OCI-LY7 (cell line): ENCODE results near the gene SLC2A4RG. TPM values are rescaled to one million over a fixed set of nuclear protein-coding genes. Genes with fewer than 3 reads are reported as not detected.

Experiments used
- BruUV-seq: library from RNA; stranded (reverse); fragments of 400-500 nt; replicated peaks from 2 replicates; lab custom pipeline; 2021; lab: Mats Ljungman, UMichigan
- CTCF ChIA-PET: fragments of 300-600 bp; sonication (Branson Sonifier 250); formaldehyde crosslinking; loops from one replicate; lab custom pipeline; 2022; ENCODE audit warnings: antibody characterized with exemption; ENCODE audit not compliant: unreplicated experiment; lab: Charles Lee
- POLR2A ChIA-PET: fragments of 300-600 bp; sonication (Branson Sonifier 250); formaldehyde crosslinking; loops from one replicate; lab custom pipeline; 2022; ENCODE audit warnings: antibody characterized with exemption; lab: Charles Lee
- DNase-seq: peaks from one replicate; pipeline ENCODE4 v3.0.0-alpha.2; 2015; ENCODE audit warnings: low spot score
- H2AFZ ChIP-seq: fragments of 200-600 bp; sonication (generic), shearing (Covaris generic); 2 replicates; pipeline ENCODE4 v1.6.1; 2014; ENCODE audit warnings: mild to moderate bottlenecking, antibody characterized with exemption, low read length, moderate library complexity
- H3K27ac ChIP-seq: fragments of 200-600 bp; sonication (generic); 2 replicates; pipeline ENCODE4 v1.5.1; 2014; ENCODE audit warnings: mixed run types, low read depth, mild to moderate bottlenecking, moderate library complexity, low read length, inconsistent platforms; ENCODE audit not compliant: poor library complexity, severe bottlenecking
- H3K36me3 ChIP-seq: fragments of 200-600 bp; sonication (generic); 2 replicates; pipeline ENCODE4 v1.6.1; 2014; ENCODE audit warnings: mild to moderate bottlenecking, antibody characterized with exemption, low read length, moderate library complexity, mixed read lengths; ENCODE audit not compliant: insufficient read depth
- H3K4me1 ChIP-seq: fragments of 200-600 bp; sonication (generic); 2 replicates; pipeline ENCODE4 v1.5.1; 2014; ENCODE audit warnings: mild to moderate bottlenecking, low read length; ENCODE audit not compliant: insufficient read depth, poor library complexity, severe bottlenecking
- H3K4me2 ChIP-seq: fragments of 200-600 bp; sonication (generic); 2 replicates; pipeline ENCODE4 v1.6.1; 2014; ENCODE audit warnings: mild to moderate bottlenecking, low read length
- H3K4me3 ChIP-seq: fragments of 200-600 bp; sonication (generic); 2 replicates; pipeline ENCODE4 v1.5.1; 2014; ENCODE audit warnings: mild to moderate bottlenecking, low read depth, low read length; ENCODE audit not compliant: poor library complexity, severe bottlenecking
- H3K79me2 ChIP-seq: fragments of 200-600 bp; sonication (generic); 2 replicates; pipeline ENCODE4 v1.6.1; 2016; ENCODE audit warnings: low read depth, mild to moderate bottlenecking, low read length, moderate library complexity, mixed read lengths; ENCODE audit not compliant: insufficient read depth
- H3K9me2 ChIP-seq: fragments of 200-600 bp; sonication (generic); 2 replicates; pipeline ENCODE4 v1.6.1; 2016; ENCODE audit warnings: mild to moderate bottlenecking, low read length, mixed read lengths; ENCODE audit not compliant: insufficient read depth
- H3K9me3 ChIP-seq: fragments of 200-600 bp; sonication (generic); 2 replicates; pipeline ENCODE4 v1.6.1; 2014; ENCODE audit warnings: mild to moderate bottlenecking, mixed run types, low read length, mixed read lengths
- H4K20me1 ChIP-seq: fragments of 200-600 bp; sonication (generic); 2 replicates; pipeline ENCODE4 v1.6.1; 2014; ENCODE audit warnings: mild to moderate bottlenecking, antibody characterized with exemption, low read length, moderate library complexity, mixed read lengths; ENCODE audit not compliant: insufficient read depth
- CTCF ChIP-seq: fragments of 200-600 bp; sonication (generic); conservative IDR thresholded peaks from 2 replicates; pipeline ENCODE4 v1.5.1; 2014; ENCODE audit warnings: mild to moderate bottlenecking, antibody characterized with exemption, low read length, moderate library complexity, mixed read lengths
- EZH2phosphoT487 ChIP-seq: fragments of 200-600 bp; sonication (generic); IDR thresholded peaks from 2 replicates; pipeline ENCODE4 v1.6.1; 2018; ENCODE audit warnings: low read depth, borderline replicate concordance, mild to moderate bottlenecking, mixed run types, antibody characterized with exemption, low read length, moderate library complexity, mixed read lengths
- intact Hi-C: fragments of 100-400 bp; cut with micrococcal nuclease; formaldehyde crosslinking; loops from one replicate; pipeline ENCODE4 v1.10.0; 2022; ENCODE audit not compliant: unreplicated experiment
- total RNA-seq, 2 experiments: library from RNA; depleted of rRNA in 1 of 2; stranded (reverse); fragments of >200 nt in 1 of 2; shearing (Covaris generic) in 1 of 2; gene quantifications; 2 replicates each; pipeline ENCODE4 v1.2.3, GENCODE V29; 2014 to 2022

SLC2A4RG gene
- total RNA-seq, 2 experiments from 2014 or later: 77.9 to 113 TPM

DNA sequence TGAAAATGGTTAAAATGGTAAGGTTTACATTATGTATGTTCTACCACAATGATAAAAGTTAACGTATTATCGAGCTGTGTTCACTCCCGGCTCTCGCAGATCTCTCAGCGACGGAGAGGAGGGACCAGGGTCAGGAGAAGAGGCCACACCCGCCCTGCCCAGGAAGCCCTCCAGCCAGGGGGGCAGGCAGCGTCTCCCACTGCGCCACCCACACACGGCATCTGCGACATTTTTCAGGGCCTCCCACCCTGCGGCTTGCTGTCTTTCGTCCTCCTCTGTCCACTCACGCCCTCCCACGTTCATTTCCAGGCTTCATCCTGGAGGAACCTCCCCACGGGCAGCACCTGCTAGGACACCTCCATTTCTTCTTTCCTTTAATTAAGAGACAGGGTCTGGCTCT lies 48.2 kb downstream of the SLC2A4RG start:
- peak overlapping the region; percentile 50; the same call in 1 of the 2 replicates for H3K4me2 ChIP-seq
- no peaks in the 10 kb centered on the region for H4K20me1 ChIP-seq
- H3K4me3 ChIP-seq: no peak overlapping the region
- intact Hi-C loops: loop anchor here (2.0 to 5.0 kb wide), 3 partner anchors 77 to 187 kb away; partner anchors contain the start of genes ARFRP1, TPD52L2 and ZGPAT
- H3K9me3 ChIP-seq: no peaks in the 10 kb centered on the region
- no peaks in the 10 kb centered on the region for H3K36me3 ChIP-seq
- TF ChIP-seq EZH2phosphoT487 (no peak), CTCF (no peak)
- H3K79me2 ChIP-seq: no peaks in the 10 kb centered on the region
- H3K4me1 ChIP-seq: peaks cover 25% of the 10 kb centered on the region
- H2AFZ ChIP-seq: peak overlapping the region; percentile 59; the same call in 1 of the 2 replicates
- ChIA-PET CTCF (interaction anchor here (0.6 to 1.0 kb wide), 2 partner anchors 80 to 249 kb away, joined by 3 to 10 read pairs; partner anchors contain the start of genes ARFRP1 and ZGPAT), POLR2A (no interaction called here)
- DNase-seq: no peak
- no TSS peak for BruUV-seq
- H3K27ac ChIP-seq: peak overlapping the region; percentile 21
- H3K9me2 ChIP-seq: no peaks in the 10 kb centered on the region

DNA sequence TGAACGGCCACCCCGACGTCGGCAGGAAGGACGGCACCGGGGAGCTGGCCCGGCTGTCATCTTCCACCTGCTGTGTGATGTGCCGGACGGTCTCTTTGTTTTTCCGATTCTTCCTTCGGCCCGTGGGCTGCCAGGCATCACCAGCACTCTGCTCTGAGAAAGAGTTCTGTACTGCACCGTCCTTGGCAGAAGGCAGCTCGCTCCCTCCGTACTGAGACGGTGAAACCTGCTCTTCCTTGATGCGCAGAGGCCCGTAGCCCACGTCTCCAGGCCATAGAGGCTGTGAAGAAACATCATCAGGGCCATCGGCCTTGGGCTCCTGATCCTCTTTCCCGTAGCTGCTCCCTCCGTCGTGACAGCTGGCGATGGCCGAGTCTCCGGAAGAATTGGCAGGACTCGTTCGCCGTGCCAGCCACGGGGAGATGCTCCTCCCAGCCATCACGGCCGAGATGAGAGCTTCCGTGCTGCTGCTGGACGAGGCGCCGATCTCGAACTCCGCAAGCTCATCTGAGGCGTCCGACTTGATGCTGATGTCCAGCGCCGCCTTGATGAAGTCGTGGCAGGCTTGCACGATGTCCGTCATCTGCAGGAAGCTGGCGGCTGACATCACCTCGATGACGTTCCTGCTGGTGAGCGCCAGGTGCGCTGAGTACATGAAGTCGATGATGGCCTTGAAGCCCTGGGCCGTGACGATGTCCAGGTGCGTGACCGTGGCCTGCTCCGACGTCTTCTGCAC lies 50.4 kb downstream of the SLC2A4RG start:
- no peak overlapping the region for H3K4me3 ChIP-seq
- no peaks in the 10 kb centered on the region for H4K20me1 ChIP-seq
- DNase-seq: no peak
- POLR2A ChIA-PET: no interaction called here
- H3K36me3 ChIP-seq: no peaks in the 10 kb centered on the region
- no peak overlapping the region for H3K4me2 ChIP-seq
- H3K79me2 ChIP-seq: no peaks in the 10 kb centered on the region
- CTCF ChIA-PET: no interaction called here
- H3K9me2 ChIP-seq: no peaks in the 10 kb centered on the region
- no peak overlapping the region for H2AFZ ChIP-seq
- no peaks in the 10 kb centered on the region for H3K9me3 ChIP-seq
- TF ChIP-seq CTCF: no peak
- TF ChIP-seq EZH2phosphoT487: no peak
- BruUV-seq: no TSS peak
- intact Hi-C loops: loop anchor here (5.0 kb wide), 1 partner anchor 83 kb away; the partner anchor contains the start of genes ARFRP1 and ZGPAT
- no peak overlapping the region for H3K27ac ChIP-seq
- H3K4me1 ChIP-seq: peaks cover 31% of the 10 kb centered on the region
